ENCODE results near the gene BMS1.
A peak's percentile ranks its signal among the peaks of the same experiment; 100 is the strongest.
"Not testable (repeated sequence)": the region's sequence is repeated elsewhere in the genome, so short reads cannot be mapped to it uniquely, and the experiment has no call there.

BMS1 gene

DNA sequence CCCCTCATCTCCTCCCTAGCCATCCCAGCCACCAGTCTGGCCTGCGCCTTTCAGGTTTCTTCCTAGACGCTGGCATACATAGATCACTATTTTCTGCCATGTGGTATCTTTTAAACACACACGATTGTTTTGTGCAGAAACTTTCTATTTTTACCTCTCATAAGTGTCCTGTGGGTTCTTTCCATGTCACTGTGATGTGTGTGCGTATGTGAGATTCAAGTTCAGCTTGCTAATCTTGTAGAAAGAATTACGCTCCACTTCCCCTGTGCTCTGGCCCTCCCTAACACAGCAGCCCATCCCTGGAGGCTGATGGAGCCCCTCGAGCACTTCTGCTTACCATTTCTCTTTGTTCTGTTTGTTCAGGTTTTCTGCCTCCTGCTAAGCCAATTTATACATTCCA lies 80.2 kb downstream of the BMS1 start:
- DNase-seq: not testable (repeated sequence)

DNA sequence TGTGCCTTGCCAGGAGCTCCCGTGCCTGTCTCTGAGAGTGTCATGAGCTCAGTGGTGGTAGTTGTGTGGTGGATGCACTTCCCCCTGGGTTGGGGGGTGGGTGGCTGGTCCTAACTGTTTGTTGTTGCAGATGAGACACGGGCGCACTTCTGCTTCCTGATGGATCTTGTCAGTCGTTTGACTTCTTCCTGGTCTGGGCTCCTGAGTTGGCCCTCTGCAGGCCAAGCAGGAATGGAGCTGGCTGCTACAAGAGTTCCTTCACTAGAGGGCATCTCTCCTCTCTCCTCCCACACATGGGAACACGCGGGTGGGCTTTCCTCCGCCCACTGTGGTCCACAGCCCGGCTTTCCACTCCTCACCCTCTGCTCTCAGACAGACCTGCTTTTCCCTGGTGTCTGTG lies 82.0 kb downstream of the BMS1 start:
- no peak for DNase-seq

DNA sequence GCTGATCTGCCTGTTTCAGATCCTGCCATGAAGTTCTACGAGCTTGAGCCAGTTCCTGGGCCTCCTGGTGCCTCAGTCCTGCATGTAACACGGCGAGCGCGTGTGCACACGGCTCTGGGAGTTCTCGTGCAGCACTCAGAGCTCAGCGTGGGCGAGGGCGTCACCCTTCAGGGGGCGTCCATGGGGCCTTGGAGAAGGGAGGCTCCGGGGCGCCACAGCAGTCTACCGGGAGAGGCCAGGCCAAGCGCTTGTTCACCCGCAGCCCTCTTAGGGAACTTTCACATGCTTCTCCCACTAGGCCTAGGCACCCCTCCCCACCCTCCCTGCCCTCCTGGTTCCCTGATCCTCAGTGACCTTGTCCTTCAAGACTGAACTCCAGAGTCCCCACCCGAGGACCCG lies 83.1 kb downstream of the BMS1 start:
- no peak for DNase-seq

DNA sequence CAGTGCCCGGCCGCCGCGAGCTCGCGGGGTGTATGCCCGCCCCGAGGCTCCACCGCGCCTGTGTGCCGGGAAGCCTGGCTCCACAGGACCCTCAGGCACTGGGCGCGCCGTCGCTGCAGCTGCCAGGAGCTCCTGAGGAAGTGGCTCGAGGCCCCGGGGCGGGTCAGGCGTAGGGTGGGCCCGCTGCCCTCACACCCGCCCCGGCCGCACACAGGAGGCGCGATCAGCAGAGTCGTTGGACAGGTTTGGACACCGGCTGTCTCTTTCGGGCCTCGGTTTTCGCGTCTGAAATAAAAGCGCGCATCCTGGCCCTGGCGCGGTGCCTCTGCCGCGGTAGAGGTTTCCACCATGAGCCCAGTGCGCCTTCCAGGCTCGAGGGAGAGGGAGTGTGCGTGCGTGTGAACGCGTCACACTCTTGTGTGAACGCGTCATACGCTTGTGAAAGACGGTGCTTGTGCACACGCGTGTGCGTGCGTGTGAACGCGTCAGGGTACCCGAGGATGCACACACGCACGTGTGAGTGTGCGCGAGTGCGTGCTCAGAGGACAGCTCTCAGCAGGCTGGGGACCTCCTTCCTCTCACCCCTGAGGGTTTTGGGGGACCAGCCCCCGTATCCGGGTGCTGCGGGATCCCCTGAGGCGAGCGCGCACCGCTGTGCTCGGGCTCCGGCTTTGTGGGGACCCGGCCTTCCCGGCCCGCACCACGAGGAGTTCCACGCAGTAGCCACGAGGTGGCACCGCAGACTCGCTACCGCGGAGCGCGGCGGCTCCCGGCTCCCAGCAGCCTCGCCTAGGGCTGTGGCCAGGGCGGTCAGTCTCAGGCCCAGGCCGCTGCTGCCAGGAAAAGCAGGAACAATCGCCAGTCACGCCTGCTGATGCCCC lies 83.8 kb downstream of the BMS1 start:
- peak in 54 of 58 donors; percentile 14 to 88 (median 56) for DNase-seq

DNA sequence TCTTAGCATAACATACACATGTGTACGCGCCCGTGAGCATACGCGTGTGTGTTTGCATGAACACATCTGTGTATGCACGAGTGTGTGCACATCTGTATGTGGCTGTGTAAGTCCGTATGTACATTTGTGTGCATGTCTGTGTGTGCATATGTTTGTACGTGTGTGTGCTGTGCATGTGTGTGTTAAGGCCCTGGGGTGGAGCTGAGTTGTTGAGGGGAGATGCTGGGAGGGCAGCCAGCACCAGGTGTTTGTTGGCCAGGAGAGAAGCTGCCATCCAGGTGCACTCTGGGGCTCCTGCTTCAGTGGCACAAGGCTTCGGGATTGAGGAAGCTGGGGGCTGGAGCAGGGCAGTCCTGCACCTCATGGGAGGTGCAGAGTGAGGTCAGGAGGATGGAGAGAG lies 85.0 kb downstream of the BMS1 start:
- DNase-seq: no peak

DNA sequence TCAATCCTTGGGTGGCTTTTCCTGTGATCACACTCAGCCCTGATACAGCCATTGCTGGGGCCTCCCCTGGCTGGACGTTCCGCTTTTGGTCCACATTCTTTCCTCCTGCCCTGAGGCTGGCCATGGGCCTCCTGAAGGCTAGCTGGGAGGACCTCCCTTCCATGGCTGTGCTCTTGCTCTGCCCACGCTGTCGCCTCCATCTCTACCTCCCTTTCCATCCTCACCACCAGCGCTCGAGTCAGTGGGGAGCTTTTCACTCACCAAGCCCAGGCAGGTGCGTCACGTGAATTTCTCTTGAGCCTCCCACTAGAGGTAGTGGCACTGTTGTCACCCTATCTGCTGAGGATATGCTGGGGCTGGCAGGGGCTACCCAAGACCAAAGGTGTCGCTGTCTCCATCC lies 85.9 kb downstream of the BMS1 start:
- DNase-seq: no peak

DNA sequence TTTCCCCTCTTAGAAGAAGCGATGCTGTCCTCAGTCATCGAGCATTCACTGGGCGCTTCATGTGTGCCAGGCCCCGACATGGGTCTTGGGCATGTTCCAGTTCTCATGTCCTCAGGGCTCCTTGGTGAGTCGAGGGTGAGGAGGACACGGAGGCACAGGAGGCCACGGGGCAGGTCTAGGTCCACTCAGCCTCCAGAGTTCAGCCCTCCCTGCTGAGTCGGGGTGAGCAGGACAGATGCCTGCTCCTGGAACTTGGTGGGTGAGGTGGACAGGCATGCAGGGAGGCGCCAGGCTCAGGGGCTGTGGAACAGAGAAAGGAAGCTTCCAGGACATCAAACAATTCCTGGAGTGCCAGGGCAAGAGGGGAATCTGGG lies 87.4 kb downstream of the BMS1 start:
- DNase-seq: no peak

DNA sequence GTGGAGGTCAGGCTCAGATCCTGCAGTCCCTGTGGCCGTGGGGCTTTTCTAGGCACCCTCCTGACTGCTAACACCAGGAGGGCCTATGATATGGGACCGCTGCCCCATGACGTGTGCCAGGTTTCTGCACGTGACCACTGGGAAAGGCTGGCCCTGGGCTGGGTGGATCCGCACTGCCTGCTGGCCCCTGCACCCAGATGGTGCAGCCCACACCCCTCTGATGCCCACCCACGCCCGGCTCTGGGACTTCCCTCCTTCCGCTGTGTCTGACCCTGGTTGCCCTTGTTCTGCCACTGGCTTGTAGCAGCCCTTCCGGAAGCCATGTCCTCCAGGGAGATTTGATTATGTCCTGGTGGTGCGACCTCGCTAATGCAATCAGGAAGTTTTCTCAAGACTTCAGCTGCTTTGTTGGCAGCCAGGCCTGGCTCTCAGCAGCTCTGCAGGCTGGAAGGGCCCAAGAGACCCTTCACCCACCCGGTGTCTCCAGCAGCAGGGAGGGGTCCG lies 88.6 kb downstream of the BMS1 start:
- not testable (repeated sequence) for DNase-seq

DNA sequence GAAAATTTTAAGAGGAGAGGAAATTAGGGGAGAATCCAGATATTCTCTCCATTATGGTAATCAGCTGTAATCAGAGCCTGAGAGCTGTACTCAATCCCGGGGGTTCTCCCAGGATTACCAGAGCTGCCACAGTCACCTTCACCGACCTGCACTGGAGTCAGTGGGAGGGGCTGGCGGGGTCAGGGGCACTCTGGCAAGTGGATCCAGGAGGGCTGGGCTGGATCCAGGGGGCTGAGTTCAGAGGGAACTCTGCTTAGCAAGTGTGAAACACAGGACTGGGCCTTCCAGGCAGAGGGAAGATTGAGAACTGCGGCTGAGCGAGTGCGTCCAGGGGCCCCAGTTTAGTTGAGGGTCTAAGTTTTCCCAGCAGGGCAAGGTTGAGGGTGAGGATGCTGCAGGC lies 89.2 kb downstream of the BMS1 start:
- no peak for DNase-seq

DNA sequence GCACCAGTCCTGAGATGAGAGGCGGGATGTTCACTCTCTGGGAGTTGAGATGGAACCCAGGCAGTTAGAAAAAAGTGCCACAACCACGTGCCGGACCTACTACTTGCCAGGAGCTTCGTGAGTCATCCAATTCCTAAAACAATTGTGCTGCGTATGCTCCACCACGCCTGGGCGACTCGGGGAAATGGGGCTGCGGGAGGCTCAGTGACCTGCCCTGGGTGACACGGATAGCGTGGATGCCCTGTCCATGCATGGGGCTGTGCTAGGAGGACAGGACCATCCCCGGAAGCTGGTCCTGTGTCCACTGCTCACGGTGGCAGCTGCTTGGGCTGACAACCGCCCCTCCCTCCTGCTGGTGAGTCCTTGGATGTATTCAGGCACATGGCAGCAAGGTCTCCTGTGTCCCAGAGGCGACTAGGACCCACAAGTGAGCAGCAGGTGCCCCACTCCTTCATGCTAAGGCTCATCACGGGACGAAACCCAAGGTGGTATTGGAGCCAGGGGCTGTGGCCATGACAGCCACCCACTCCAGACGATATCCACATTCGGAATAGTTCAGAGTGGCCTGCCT lies 90.4 kb downstream of the BMS1 start:
- no peak for DNase-seq

DNA sequence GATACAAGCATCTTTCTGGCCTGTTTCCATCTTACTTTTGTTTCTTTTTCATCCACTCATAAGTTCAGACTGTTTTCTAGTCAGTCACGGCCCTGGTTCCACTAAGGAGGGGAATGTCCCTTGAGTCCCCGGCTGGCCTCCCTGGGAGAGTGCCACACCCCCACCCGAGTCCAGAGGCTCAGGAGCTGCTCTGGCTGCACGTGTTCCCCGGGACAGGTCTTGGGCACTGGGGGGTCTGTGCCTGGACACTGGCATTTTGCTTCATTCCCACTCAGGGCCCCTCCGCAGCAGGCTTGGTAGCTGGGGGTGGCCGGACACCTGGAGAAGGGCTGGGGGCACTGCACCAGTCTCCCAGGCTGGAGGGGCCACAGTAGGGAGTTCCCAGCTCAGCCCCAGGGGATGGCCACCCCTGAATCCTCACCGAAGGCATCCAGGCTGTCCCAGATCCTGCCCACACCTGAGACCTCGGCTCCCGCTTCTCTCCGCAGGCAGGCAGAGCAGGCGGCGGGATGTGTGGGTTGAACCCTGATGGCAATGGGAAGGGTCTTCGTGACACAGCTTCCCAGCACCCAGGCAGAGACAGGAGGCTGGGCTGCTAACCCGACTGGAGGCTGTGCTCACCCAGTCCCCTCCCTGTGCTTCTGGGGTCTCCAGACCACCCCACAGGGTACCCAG lies 92.3 kb downstream of the BMS1 start:
- DNase-seq: no peak

DNA sequence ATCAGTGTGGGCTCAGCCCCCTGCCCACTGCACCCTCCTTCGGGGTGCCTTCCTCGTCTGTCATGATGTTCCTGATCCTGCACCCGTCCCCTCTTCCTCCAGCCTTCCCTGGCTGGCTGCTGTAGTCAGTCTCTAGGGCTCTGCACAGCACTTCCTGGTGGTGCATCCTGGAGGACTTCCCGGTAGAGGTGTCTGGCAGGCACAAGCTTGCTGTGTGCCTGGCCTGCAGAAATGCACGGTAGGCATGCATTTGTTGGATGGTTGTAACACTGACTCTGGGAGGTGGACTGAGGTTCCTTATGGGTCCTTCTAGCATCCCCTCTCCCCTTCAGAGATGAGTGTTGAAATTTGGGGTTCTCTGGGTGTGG lies 92.8 kb downstream of the BMS1 start:
- DNase-seq: no peak

DNA sequence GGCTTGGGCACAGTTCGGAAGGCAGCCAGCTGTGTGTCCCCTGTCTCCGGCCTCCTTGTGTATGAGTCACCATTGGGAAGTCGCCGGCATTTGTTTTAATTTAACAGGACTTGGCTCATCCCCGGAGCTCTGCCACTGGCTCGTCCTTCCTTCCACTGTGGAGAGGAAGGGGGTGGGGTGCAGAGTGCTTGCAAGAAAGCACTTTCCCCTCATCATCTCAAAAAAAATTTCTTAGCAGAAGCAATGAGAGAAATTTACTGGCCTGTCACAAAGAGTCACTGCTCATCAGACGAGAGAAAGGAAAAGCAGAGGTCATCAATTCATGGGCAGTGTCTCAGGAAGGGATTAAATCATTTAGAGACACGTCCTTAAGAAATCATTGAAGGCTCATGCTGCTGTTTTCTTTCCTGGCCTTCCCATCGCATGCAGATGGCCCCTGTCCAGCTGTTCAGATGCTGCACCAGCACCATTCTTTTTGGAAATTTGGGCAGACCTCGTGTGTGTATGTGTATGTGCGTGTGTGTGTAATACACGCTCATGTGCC lies 93.3 kb downstream of the BMS1 start:
- DNase-seq: peak in 9 of 58 donors; percentile 3 to 33 (median 17)

DNA sequence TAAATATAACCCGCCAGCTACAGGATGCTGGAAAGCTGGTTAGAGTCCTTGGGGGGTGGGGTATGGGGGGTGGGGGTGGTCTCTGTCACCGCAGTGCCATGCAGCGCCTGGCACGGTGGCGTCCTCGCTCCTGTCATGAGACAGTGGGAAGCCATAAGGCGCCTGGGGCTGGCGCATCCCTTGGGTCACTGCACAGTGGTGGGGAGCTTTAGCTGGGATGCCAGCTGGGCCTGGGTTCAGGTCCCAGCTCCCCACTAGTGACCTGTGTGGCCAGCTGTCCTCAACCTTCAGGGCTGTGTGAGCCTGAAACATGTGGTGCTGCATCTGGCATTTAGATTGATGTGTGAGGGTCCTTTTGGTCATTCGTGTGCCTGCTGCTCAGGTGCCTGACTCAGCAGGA lies 93.9 kb downstream of the BMS1 start:
- DNase-seq: no peak

DNA sequence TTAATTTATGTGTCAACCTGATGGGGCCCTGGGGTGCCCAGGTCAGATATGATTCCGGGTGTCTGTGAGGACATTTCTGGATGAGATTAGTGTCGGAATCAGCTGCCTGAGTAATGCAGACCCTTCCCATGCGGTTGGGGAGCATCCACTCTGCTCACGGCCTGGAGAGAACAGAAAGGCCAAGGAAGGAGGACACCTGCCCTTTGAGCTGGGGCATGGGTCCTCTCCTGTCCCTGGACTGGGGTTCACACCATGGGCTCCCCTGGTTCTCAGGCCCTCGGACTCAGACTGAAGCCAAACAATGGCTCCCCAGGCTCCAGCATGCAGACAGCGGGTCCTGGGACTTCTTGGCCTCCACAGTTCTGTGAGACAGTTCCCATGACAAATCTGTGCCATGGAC lies 94.3 kb downstream of the BMS1 start:
- DNase-seq: no peak

DNA sequence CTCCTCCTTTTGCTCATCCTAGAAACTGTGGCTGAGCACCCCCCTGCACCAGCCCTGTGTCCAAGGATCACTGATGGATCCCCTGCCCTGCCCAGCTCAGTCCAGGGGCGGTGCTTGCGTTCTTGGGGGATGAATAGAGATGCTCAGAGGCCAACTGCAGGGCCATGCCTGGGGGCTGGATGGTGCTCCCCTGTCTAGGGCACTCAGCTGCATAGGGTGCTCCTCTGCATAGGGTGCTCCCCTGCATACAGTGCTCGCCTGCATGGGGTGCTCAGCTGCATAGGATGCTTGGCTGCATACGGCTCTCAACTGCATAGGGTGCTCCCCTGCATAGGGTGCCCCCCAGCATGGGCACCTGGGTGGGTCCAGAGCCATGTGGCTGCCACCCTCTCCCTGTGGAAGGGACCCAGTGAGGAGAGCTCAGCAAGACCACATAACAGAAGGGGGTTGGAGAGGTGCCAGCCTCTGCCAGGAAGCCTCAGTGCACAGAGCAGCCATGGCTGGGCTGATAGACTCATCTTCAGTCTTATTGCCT lies 95.0 kb downstream of the BMS1 start:
- DNase-seq: no peak

DNA sequence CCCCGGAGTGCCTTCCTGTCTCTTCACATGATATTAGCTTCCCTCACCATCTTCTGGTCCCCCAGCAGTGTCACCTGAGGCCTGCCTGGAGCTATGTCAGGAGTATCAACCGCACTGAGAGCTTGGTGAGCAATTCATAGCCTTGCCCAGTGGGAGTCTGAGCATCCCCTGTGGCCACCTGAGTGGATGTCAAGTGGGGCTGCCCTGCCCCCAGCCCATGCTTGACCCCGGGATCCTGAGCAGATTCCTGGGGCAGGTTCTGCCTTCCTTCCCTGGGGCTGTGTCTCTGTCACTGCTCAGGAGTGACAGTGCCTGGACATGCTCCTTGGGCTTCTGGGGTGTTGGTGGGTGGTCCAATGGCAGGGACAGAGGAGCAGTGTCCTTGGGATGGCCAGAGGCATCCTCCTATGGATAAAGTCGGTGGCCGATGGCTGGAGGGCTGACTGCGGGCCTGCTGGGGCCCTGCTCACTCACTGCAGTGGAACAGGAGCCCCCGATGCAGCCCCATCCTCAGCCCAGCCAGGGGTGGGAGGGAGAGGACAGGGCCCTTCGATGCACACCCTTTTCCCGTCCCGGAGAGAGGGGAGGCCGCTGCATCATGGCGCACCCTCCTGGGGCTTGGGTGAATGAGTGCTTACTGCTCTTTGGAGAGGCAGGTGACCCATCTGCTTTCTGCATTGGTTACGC lies 95.7 kb downstream of the BMS1 start:
- no peak for DNase-seq

DNA sequence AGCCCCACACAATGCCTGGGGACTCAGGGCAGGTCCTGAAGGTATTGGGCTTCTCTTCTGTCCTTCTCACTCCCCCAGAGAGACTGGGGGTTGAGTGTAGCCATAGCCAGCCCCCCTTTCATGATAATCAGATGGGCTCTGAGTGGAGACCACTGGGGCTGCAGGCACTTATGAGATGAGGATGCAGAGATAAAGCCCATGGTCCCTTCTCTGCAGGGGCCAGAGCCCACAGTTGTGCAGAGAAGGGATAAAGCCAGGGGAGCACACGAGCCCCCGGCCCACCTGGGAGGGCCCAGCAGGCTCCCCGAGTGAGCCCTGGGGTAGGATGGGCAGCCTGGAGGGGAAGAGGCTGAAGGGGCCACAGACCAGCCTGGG lies 96.2 kb downstream of the BMS1 start:
- DNase-seq: no peak

DNA sequence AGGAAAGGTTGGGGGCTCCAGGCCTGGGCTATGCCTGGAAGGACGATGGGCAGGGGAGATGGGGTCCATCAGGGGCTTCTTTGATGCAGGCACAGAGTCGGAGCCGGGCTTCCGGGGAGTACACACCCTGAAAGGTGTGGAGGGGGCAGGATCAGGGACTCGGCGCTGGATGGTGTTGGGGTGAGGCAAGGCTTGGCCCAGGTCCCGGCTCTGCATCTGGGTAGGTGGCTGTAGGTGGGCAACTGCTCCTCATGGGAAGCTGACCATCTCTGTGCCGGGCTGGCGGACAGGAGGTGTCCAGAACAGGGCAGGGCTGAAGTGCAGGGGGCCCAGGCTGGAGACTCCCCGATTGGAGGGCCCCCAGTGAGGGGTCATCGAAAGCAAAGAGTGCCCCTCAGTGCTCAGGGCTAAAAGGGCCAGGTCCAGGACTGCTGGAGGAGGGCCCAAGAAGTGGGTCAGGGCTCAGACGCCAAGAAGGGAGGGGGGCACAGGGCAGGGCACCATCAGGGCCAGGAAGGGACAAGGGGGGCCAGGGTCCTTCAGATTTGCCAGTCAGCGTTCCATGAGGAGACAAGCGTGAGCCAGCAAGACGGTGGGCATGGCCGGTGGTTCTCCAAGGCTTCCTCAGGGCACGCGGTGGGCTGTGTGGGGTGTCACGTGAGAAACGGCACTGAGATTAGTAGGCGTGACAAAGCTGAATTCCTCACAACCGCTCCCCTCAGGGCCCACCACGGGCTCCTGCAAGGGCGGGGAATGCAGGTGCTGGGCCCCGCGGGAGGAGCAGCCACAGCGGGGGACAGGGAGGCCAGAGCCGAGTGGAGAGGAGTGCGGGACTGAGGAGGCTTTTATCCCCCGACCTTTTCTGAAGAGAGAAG lies 97.0 kb downstream of the BMS1 start:
- no peak for DNase-seq

DNA sequence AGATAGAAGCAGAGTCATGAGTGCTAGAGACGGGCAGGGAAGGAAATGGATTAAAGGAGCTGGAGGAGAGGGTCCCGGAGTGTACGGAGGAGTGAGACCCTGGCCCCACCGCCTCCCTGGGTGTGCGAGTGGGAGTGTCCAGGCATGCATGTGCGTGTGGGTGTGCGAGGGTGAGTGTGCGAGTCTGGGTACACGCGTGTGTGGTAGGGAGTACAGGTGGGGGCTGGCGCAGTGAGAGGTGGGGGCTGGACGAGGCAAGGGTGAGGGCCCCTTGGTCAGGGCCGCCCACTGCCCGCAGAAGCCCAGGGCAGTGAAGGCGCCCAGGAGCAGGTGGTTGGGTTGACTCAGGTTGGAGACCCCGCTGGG lies 97.6 kb downstream of the BMS1 start:
- DNase-seq: no peak

All from anterior cingulate cortex (tissue), 58 donors.